Naive thymus-derived CD4-positive, alpha-beta T cell (primary cell): ENCODE data around the gene FABP1. TPM values are rescaled to one million over a fixed set of nuclear protein-coding genes. Genes with fewer than 3 reads are reported as not detected.

Experiments
- ATAC-seq: fragments of 150-1000 bp; cut with Tn5 transposase; 2 replicates; pipeline ENCODE4 v1.10.0; 2021; ENCODE audit warnings: mild to moderate bottlenecking, moderate library complexity
- CTCF ChIA-PET: fragments of 350-600 bp; sonication (Branson Sonifier 250); formaldehyde crosslinking; loops from one replicate; lab custom pipeline; 2021; ENCODE audit warnings: antibody characterized with exemption; lab: Charles Lee
- POLR2A ChIA-PET: fragments of 350-600 bp; sonication (Branson Sonifier 250); formaldehyde crosslinking; loops from one replicate; lab custom pipeline; 2021; ENCODE audit warnings: antibody characterized with exemption, inconsistent platforms; lab: Charles Lee
- DNase-seq, 9 donors: peaks; one replicate each; pipeline versions ENCODE4 v3.0.0 to v3.0.0-alpha.2; 2020 to 2022; ENCODE audit warnings: mixed read lengths in 1 of 9
- H3K27ac ChIP-seq: one replicate; pipeline ENCODE4 v1.7.0; 2013; ENCODE audit warnings: mild to moderate bottlenecking, low read depth, low read length, moderate library complexity
- H3K27me3 ChIP-seq, 2 donors: one replicate each; pipeline ENCODE4 v1.7.0; 2013; ENCODE audit warnings: low read length in 2 of 2, mild to moderate bottlenecking in 2 of 2, moderate library complexity in 2 of 2; ENCODE audit not compliant: control insufficient read depth in 2 of 2, insufficient read depth in 2 of 2
- H3K36me3 ChIP-seq, 3 experiments: 1 replicate in 2 of 3; 2 replicates in 1 of 3; pipeline ENCODE4 v1.7.0; 2013; ENCODE audit warnings: low read length in 3 of 3, mild to moderate bottlenecking in 3 of 3, moderate library complexity in 1 of 3; ENCODE audit not compliant: insufficient read depth in 3 of 3, control insufficient read depth in 2 of 3
- H3K4me1 ChIP-seq, 2 donors: one replicate each; pipeline ENCODE4 v1.7.0; 2013; ENCODE audit warnings: low read length in 2 of 2, mild to moderate bottlenecking in 2 of 2, moderate library complexity in 1 of 2; ENCODE audit not compliant: control insufficient read depth in 2 of 2, insufficient read depth in 2 of 2
- H3K4me3 ChIP-seq: 2 replicates; pipeline ENCODE4 v1.7.0; 2013; ENCODE audit warnings: mild to moderate bottlenecking, low read length
- H3K9me3 ChIP-seq, 3 experiments: 1 replicate in 2 of 3; 2 replicates in 1 of 3; pipeline ENCODE4 v1.7.0; 2013; ENCODE audit warnings: low read length in 3 of 3; ENCODE audit not compliant: control insufficient read depth in 2 of 3
- H3K27ac Mint-ChIP-seq, 9 donors: one replicate each; pipeline ENCODE4 v1.8.0; 2020 to 2022; ENCODE audit warnings: mixed read lengths in 9 of 9, mild to moderate bottlenecking in 8 of 9, moderate library complexity in 5 of 9, inconsistent platforms in 2 of 9
- H3K27me3 Mint-ChIP-seq, 5 donors: one replicate each; pipeline ENCODE4 v1.8.0; 2021 to 2022; ENCODE audit warnings: mixed read lengths in 5 of 5, mild to moderate bottlenecking in 1 of 5
- H3K36me3 Mint-ChIP-seq, 5 donors: one replicate each; pipeline ENCODE4 v1.8.0; 2020 to 2022; ENCODE audit warnings: mixed read lengths in 5 of 5, mild to moderate bottlenecking in 3 of 5, inconsistent platforms in 1 of 5
- H3K4me1 Mint-ChIP-seq, 7 donors: one replicate each; pipeline ENCODE4 v1.8.0; 2020 to 2022; ENCODE audit warnings: mixed read lengths in 7 of 7, mild to moderate bottlenecking in 3 of 7, inconsistent platforms in 1 of 7
- H3K4me3 Mint-ChIP-seq, 10 donors: one replicate each; pipeline ENCODE4 v1.8.0; 2020 to 2022; ENCODE audit warnings: mild to moderate bottlenecking in 10 of 10, mixed read lengths in 10 of 10, moderate library complexity in 6 of 10, inconsistent platforms in 2 of 10
- H3K9me3 Mint-ChIP-seq, 11 donors: one replicate each; pipeline ENCODE4 v1.8.0; 2020 to 2022; ENCODE audit warnings: mixed read lengths in 11 of 11, mild to moderate bottlenecking in 4 of 11, inconsistent platforms in 1 of 11, moderate library complexity in 1 of 11
- intact Hi-C, 2 donors: fragments of 100-400 bp; cut with micrococcal nuclease; formaldehyde crosslinking; loops; one replicate each; pipeline ENCODE4 v1.15.1; 2023
- polyA plus RNA-seq, 2 donors: library from polyadenylated mRNA; unstranded; fragments of 300-500 nt; fragmentation: Illumina TruSeq; gene quantifications; one replicate each; pipeline ENCODE4 v1.2.3, GENCODE V29; 2021
- total RNA-seq, 6 experiments: library from RNA in 5 of 6; stranded (reverse) in 5 of 6; gene quantifications; 1 replicate in 5 of 6; 2 replicates in 1 of 6; pipeline ENCODE4 v1.2.3 and lab custom pipeline; 2021 to 2026

The FABP1 gene
- total and polyA plus RNA-seq, 7 experiments from 2014 or later: not detected

DNA sequence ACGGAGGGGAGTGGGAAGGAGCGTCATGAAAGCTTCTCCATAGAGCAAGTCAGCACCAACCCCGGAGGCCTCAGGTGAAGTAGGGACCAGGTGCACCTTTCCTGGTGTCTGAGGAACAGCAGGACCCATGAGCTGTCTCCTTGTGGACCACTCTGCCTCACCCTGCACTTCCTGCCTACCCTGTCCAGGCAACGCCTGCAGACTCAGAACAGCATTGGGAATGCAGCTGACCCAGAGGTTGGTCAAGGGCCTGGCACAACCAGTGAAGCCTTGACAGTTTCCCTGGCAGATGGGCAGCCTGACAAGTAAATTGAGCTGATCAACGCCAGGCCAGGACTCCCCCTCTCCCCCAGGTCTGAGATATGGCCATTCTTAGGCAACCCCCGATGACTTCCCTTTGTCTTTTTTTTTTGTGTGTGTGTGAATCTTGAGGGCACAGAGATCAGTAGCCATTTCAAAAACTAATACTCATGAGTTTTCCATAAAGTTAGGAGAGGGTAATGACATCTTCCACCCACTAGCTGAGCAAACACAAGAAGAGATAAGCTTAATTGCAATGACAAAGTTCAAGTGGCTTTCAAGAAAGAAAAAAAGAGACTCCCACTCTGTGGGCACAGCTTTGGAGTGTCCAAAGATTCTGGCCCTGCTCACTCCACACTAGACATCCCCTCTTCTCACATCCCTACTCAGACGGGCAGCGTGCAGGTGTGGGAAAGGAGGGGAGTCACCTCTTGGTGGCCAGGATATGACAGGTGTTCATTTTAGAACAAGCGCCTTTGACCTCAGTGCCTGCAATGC lies 3.5 kb upstream of the FABP1 start:
- Histone ChIP-seq H3K4me1 (no peaks in the 10 kb centered on the region), H3K36me3 (no peaks in the 10 kb centered on the region), H3K27me3 (no peaks in the 10 kb centered on the region), H3K4me3 (no peak overlapping the region), H3K9me3 (no peaks in the 10 kb centered on the region), H3K27ac (no peak overlapping the region)
- H3K4me1 Mint-ChIP-seq: peaks cover 0 to 3% (median 0%) of the 10 kb centered on the region in 7 donors
- no peaks in the 10 kb centered on the region for H3K9me3 Mint-ChIP-seq
- CTCF ChIA-PET: no interaction called here
- POLR2A ChIA-PET: no interaction called here
- DNase-seq (no peak), ATAC-seq (no peak)
- H3K36me3 Mint-ChIP-seq: no peaks in the 10 kb centered on the region
- H3K27me3 Mint-ChIP-seq: peaks cover 0 to 19% (median 10%) of the 10 kb centered on the region in 5 donors
- no peak overlapping the region for H3K4me3 Mint-ChIP-seq
- intact Hi-C loops: no loop called here
- no peak overlapping the region for H3K27ac Mint-ChIP-seq

DNA sequence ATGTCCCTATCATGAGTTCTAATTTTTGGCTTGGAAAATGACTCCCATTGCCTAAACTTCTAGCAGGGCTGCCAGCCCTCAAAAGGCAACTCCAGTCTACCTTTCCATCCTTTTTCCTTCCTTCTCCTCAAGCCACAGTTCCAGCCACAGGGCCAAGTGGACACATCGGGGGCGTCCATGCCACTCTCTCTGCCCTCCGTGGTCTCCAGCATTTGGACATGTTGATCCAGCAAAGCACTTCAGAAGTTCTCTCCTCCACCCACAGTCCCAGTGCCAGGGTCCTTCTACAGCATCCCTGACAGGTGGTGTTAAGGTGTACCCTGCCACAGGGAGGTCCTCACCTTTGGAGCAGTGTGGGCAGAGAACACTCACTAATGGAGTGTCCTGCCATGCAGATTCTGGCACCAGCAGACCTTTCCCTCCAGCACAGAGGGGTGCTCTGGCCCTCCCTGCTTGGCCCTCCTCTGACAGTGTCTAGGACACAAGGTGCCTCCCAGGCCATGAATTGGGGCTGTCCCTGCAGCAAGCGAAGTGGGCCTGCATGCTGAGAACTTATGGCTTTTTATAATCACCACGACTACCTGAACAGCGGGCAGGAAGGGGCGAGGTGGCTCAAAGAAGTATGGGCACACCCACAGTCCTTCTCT lies 1.6 kb upstream of the FABP1 start:
- POLR2A ChIA-PET: no interaction called here
- Mint-ChIP-seq H3K27me3 (peaks cover 0 to 11% (median 6%) of the 10 kb centered on the region in 5 donors), H3K9me3 (no peaks in the 10 kb centered on the region), H3K27ac (no peak overlapping the region), H3K4me3 (no peak overlapping the region), H3K36me3 (no peaks in the 10 kb centered on the region), H3K4me1 (peaks cover 0 to 3% (median 0%) of the 10 kb centered on the region in 7 donors)
- DNase-seq (no peak), ATAC-seq (peak; percentile 14)
- Histone ChIP-seq H3K9me3 (no peaks in the 10 kb centered on the region), H3K27ac (no peak overlapping the region), H3K4me3 (no peak overlapping the region), H3K36me3 (no peaks in the 10 kb centered on the region), H3K27me3 (no peaks in the 10 kb centered on the region), H3K4me1 (no peaks in the 10 kb centered on the region)
- intact Hi-C loops: no loop called here
- CTCF ChIA-PET: interaction anchor here (0.6 kb wide), 1 partner anchor 31 kb away, joined by 4 read pairs; no protein-coding TSS in a partner anchor

DNA sequence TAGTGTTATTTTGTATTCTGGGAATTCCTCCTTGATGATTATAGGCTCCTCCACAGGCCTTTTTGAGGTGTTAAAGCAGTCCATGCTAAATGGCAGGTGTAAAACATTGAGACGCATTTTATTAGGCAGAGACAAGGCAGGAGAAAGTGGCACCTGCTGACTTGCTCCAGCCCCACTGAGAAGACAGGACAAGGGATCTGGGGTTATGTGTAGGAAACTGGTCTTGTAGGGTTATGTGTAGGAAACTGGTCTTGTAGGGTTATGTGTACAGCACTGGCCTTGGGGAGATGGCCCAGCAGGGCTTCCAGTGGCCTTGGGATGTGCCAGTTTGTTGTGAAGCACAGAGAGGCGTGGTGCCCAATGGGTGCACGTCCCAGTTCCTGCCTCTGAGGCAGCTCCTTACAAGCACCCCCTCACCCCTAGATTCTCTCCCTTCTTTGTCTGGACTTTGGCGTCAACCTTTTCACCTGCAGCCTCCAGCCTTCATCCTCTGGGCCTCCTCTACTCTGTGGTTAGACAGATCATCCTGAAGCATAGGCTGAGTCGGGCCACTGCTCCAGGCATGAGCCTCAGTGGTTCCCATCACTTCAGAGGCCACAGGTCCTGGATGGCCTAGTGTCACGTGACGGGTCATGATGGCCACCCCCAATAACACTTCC lies 921 bp upstream of the FABP1 start:
- Histone ChIP-seq H3K9me3 (no peaks in the 10 kb centered on the region), H3K27ac (no peak overlapping the region), H3K27me3 (no peaks in the 10 kb centered on the region), H3K36me3 (no peaks in the 10 kb centered on the region), H3K4me3 (no peak overlapping the region), H3K4me1 (no peaks in the 10 kb centered on the region)
- Mint-ChIP-seq H3K27me3 (peaks cover 0 to 11% (median 3%) of the 10 kb centered on the region in 5 donors), H3K36me3 (no peaks in the 10 kb centered on the region), H3K27ac (no peak overlapping the region), H3K4me1 (peaks cover 0 to 3% (median 0%) of the 10 kb centered on the region in 7 donors), H3K9me3 (no peaks in the 10 kb centered on the region), H3K4me3 (no peak overlapping the region)
- no peak for DNase-seq
- no peak for ATAC-seq
- intact Hi-C loops: no loop called here
- ChIA-PET POLR2A (no interaction called here), CTCF (no interaction called here)

DNA sequence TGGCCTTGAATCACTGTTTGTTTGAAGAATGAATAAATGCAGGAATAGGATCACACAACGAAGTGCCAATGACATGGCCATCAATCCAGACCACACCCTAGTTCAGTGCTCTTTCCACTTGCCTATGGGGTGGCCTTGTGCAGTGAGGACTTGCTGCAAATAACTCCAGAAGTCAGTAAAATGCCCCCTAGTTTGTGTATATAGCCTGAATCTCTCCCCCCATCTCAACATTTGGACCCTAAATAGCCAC lies 299 bp downstream of the FABP1 start:
- Mint-ChIP-seq H3K27ac (no peak overlapping the region), H3K36me3 (no peaks in the 10 kb centered on the region), H3K4me3 (no peak overlapping the region), H3K4me1 (peaks cover 0 to 3% (median 0%) of the 10 kb centered on the region in 7 donors), H3K9me3 (no peaks in the 10 kb centered on the region), H3K27me3 (peaks cover 0 to 11% (median 3%) of the 10 kb centered on the region in 5 donors)
- ChIA-PET POLR2A (no interaction called here), CTCF (no interaction called here)
- ATAC-seq (no peak), DNase-seq (no peak)
- no peaks in the 10 kb centered on the region for H3K36me3 ChIP-seq
- intact Hi-C loops: no loop called here
- no peaks in the 10 kb centered on the region for H3K27me3 ChIP-seq
- no peaks in the 10 kb centered on the region for H3K9me3 ChIP-seq
- no peaks in the 10 kb centered on the region for H3K4me1 ChIP-seq
- H3K27ac ChIP-seq: no peak overlapping the region
- H3K4me3 ChIP-seq: no peak overlapping the region

DNA sequence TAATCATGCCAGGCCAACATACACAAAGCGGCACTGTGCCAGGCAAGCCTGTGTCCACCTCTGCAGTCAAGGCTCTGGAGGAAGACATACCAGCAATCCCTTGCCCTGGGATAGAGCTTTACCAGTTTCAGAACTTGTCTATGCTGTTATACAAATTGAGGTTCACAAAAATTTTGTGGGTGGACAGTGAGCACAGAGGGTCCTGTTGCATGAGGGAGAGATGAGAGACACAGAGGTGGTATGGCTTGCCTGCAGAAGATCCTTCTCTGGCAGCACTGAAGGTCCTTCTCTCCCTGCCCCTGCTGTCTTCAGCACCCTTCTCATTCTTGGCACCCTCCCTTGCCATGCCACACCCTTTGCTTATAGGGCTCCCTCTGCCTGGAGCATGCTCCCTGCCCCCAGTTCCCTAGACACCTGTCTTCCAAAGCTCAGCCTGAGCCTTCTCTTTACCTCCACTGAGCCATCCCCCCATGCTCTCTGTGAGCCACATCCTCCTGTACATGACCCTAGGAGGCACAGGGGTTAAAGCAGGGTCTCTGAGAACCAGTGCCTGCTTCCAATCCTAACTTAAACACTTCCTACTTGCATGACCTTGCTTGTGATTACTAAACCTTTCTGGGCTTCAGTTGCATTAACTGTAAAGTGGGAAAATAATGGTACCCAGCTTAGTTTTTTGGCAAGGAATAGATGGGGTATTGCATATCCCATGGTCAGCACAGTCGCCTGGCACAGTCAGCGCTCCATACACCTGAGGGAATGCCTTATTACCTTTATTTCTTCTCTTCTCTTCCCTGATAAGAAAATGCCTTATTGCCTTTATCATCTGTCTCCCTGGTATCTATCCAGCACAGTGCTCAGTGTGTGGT lies 857 bp downstream of the FABP1 start:
- CTCF ChIA-PET: no interaction called here
- intact Hi-C loops: no loop called here
- H3K9me3 Mint-ChIP-seq: no peaks in the 10 kb centered on the region

DNA sequence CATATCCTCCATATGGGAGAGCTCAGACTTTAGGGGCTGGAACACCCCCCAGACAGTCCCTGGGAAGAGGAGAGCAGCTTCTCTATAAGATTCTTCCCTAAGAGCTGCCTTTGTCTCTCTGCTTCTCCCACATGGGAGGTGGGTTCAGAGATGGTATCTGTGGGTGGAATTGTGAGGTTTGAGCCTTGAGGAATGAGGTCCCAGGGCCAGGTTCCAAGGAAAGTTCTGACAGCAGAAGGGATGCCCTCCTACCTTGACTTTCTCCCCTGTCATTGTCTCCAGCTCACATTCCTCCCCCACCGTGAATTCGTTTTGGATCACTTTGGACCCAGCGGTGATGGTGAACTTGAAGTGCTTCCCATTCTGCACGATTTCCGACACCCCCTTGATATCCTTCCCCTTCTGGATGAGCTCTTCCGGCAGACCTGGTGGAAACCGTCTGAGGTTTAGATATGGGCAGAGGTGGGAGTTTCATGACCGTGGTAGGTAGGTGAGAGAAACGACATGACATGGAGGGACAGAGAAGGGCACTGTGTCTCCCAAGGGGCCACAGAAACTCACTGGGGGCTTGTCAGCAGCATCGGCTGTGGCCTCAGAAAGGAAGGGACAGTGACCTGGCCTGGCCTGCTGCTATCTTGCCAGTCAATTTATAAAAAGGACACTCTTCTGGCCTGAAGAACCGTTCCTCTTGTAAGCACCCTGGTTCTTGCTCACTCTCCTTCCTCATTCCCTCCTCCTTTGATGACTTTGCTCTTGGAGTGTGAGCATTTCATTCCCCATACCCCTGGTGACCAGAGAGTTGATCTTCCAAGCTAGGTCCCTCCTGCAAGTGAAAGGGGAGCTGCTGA lies 1.7 kb downstream of the FABP1 start:
- no peak overlapping the region for H3K27ac ChIP-seq
- Mint-ChIP-seq H3K4me3 (no peak overlapping the region), H3K9me3 (no peaks in the 10 kb centered on the region), H3K4me1 (peaks cover 0 to 3% (median 0%) of the 10 kb centered on the region in 7 donors), H3K36me3 (no peaks in the 10 kb centered on the region), H3K27ac (peak overlapping the region in 1 of 9 donors; percentile 46), H3K27me3 (peaks cover 0 to 11% (median 0%) of the 10 kb centered on the region in 5 donors)
- no peak overlapping the region for H3K4me3 ChIP-seq
- POLR2A ChIA-PET: no interaction called here
- H3K4me1 ChIP-seq: no peaks in the 10 kb centered on the region
- CTCF ChIA-PET: no interaction called here
- intact Hi-C loops: no loop called here
- no peaks in the 10 kb centered on the region for H3K9me3 ChIP-seq
- H3K27me3 ChIP-seq: no peaks in the 10 kb centered on the region
- DNase-seq (no peak), ATAC-seq (no peak)
- H3K36me3 ChIP-seq: no peaks in the 10 kb centered on the region

More for the DNA sequence above, 857 bp downstream of the FABP1 start:
- Mint-ChIP-seq H3K4me3 (no peak overlapping the region), H3K27me3 (peaks cover 0 to 11% (median 3%) of the 10 kb centered on the region in 5 donors), H3K27ac (no peak overlapping the region), H3K4me1 (peaks cover 0 to 3% (median 0%) of the 10 kb centered on the region in 7 donors), H3K36me3 (no peaks in the 10 kb centered on the region)
- H3K9me3 ChIP-seq: no peaks in the 10 kb centered on the region
- DNase-seq: no peak
- POLR2A ChIA-PET: no interaction called here
- H3K27ac ChIP-seq: no peak overlapping the region
- H3K27me3 ChIP-seq: no peaks in the 10 kb centered on the region
- H3K36me3 ChIP-seq: no peaks in the 10 kb centered on the region
- ATAC-seq: no peak
- no peaks in the 10 kb centered on the region for H3K4me1 ChIP-seq
- no peak overlapping the region for H3K4me3 ChIP-seq
